ENCODE results near the gene APMAP.

The APMAP gene

GRCh38 chr20:24965065-24965919 is 27.3 kb downstream of the APMAP start:
- DNase-seq (ENCODE audit: low spot score): no peak

GRCh38 chr20:24964506-24964840 is 28.1 kb downstream of the APMAP start:
- no peak for DNase-seq (ENCODE audit: low spot score)

GRCh38 chr20:24963672-24964505 is 28.7 kb downstream of the APMAP start:
- no peak for DNase-seq (ENCODE audit: low spot score)

GRCh38 chr20:24962510-24962909 is 30.0 kb downstream of the APMAP start:
- DNase-seq (ENCODE audit: low spot score): no peak

GRCh38 chr20:24962182-24962492 is 30.4 kb downstream of the APMAP start:
- DNase-seq (ENCODE audit: low spot score): no peak

GRCh38 chr20:24961384-24962181 is 31.0 kb downstream of the APMAP start:
- DNase-seq (ENCODE audit: low spot score): no peak

GRCh38 chr20:24960861-24961260 is 31.7 kb downstream of the APMAP start:
- no peak for DNase-seq (ENCODE audit: low spot score)

- no peak for DNase-seq (ENCODE audit: low spot score)
Observed at GRCh38 chr20:24960302-24960801, 32.2 kb downstream of the APMAP start.

- no peak for DNase-seq (ENCODE audit: low spot score)
Observed at GRCh38 chr20:24959591-24960301, 32.8 kb downstream of the APMAP start.

- DNase-seq (ENCODE audit: low spot score): no peak
Observed at GRCh38 chr20:24958506-24959385, 33.8 kb downstream of the APMAP start.

GRCh38 chr20:24957326-24958016 is 35.1 kb downstream of the APMAP start:
- DNase-seq (ENCODE audit: low spot score): no peak

GRCh38 chr20:24956001-24956841 is 36.3 kb downstream of the APMAP start:
- no peak for DNase-seq (ENCODE audit: low spot score)

- peak; percentile 53 for DNase-seq (ENCODE audit: low spot score)
Observed at GRCh38 chr20:24955045-24955444, 37.5 kb downstream of the APMAP start.

GRCh38 chr20:24954566-24954965 is 38.0 kb downstream of the APMAP start:
- DNase-seq (ENCODE audit: low spot score): no peak

- DNase-seq (ENCODE audit: low spot score): no peak
Observed at GRCh38 chr20:24954151-24954550, 38.4 kb downstream of the APMAP start.

GRCh38 chr20:24953621-24954133 is 38.9 kb downstream of the APMAP start:
- no peak for DNase-seq (ENCODE audit: low spot score)

- DNase-seq (ENCODE audit: low spot score): no peak
Observed at GRCh38 chr20:24953209-24953575, 39.4 kb downstream of the APMAP start.

- DNase-seq (ENCODE audit: low spot score): no peak
Observed at GRCh38 chr20:24952376-24953208, 40.0 kb downstream of the APMAP start.

All from NAMALWA (cell line).